GM19438 (cell line): ENCODE results near the gene KDR.

Experiments
- ATAC-seq: cut with Tn5 transposase; IDR thresholded peaks from one replicate; pipeline ENCODE4 v1.9.1; 2021; ENCODE audit warnings: low read depth; ENCODE audit not compliant: unreplicated experiment

The KDR gene

DNA sequence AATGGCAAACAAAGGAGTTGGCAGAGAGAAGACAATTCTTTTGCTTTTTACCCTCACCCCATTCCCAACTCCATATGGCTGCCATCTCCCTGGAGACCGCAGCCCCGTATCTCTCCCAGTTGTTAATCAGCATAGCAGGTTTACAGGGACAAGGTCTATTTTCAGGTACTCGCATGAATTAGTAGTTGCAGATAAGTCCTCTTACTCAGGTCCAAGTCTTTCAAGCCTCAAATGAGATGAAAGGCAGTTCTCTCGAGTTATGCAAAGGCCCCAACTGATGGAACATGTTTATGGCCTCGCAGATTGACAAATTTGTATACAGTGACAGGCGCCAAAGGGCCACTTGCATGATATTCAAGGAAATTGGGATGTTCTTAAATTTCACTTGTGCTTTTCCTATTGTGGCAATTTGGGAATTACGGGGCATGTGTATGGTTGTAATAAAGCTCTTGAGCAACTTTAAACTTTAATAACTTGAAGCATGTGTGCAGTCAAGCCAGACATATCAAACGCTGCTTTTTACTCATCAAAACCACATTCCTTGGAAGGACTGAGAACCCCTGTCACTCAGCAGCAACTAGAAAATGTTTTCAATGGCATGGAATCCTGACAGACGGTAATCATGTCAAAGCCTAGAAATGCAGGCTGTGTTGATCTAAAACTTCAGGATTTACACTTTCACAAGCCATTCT is 45.1 kb downstream of the KDR start:
- ATAC-seq: no peak

DNA sequence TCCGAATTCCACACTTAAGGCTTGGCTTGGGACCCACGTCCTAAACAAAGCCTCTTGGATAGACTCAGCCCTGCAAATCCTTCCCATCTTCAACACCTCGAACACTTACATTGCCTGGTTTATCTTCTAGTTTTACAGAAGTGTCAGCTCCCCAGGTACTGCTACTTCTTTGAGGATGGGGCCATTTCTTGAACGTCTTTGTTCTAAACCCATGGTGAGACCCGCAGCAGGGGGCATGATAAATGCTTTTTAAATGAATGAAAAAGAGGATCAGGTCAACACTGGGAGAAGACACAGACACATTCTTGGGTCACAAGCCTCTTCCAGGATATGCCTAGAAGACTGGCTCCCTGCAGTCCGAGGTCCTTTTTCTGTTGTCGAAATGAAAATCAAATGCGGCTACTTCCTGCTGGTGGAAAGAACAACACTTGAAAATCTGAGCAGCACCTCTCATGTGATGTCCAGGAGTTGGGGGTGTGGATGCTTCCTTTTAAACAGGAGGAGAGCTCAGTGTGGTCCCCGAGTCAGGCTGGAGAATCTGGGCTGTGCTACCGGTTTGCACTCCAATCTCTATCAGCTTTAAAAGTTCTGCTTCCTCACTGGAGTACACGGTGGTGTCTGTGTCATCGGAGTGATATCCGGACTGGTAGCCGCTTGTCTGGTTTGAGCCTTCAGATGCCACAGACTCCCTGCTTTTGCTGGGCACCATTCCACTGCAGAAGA is 45.8 kb downstream of the KDR start:
- no peak for ATAC-seq

DNA sequence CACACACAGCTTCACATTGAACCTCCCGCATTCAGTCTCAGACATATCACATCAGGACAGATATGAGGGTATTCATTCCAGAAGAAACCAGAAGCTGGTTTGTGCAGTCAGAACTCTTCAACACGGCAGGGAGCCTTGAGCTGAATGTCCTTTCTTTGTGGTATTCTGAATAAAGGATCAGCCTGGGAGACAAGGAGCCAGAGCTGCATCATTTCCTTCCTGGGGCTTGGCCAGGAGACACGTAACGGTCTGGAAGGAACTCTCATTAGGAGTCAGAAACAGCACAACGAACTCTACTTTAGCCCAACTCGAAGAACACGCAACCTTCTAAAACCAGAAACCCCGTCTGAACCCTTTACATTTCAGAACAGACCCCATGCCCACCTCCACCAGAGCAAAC is 46.4 kb downstream of the KDR start:
- no peak for ATAC-seq

DNA sequence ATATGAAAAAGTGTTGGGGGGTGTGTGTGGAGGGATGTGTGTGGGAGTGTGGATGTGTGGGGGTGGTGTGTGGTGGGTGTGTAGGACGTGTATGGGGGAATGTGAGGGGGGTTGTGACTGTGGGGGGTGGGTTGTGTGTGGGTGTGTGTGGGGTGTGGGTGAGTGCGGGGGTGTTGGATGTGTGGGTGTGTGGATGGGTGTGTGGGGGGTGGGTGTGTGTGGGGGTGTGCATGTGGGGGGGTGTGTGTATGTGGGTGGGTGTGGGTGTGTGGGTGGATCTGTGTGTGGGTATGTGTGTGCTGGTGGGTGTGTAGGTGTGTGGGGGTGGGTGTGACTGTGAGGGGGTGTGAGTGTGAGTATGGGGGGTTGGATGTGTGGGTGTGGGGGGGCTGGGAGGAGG is 47.8 kb downstream of the KDR start:
- ATAC-seq: no peak

DNA sequence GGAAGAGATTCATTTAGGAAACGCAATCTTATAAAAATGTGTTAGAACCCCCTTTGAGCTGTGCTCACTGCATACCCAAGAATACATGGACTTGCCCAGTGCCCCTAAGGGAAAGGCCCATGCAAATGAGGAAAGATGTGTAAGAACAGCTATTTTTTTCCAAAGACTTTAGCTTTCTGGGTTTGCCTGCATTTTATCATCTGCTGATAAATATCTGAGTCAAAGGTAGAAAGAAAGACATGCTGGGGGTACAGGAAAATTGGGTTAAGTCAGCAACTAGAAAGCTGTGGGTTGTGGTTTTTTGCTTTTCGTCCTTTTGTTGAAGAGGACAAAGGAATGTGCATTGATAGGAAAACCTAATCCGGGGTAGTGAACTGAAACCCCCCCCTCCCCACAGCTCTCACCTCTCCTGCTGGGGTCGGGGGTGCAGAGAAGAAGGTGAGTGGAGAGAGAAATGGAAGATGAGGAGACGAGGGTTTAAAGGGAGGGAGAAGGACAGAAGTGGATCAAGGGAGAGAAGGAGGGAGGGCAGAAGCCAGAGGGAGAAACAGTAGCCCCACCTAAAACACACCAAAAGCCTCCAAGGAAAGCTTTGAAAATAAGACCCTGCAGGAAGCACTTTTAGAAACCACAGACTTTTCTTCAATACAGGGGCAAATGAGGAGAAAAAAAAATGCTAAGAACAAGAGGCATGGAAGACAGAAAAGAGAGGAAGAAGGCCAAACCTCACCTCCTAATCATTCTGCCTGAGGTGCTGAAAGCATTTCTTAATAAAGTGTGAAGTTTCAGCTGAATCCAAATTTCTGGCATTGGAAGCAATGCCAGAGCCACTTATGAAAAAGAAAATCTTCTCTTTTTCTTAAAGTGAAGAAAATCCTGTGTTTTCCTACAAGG is 49.3 kb downstream of the KDR start:
- ATAC-seq: no peak

DNA sequence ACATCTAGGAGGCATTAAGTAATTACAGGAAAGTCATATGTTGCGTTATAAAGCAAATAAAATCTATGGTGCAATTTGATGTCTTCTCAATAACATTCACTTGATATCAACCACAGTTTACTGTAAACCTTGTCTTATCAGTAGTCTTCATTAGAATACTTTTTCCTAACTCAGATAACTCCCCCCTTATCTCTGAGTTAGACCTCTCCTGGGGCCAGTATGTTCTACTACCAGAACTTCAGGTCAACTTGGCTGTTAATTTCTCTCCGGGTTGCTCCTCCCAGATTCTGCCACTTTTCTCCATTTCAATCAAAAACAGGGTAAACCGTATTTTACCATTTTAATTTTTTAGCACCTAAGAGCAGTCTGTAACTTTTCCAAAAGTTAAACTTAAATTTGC is 50.0 kb downstream of the KDR start:
- ATAC-seq: no peak

DNA sequence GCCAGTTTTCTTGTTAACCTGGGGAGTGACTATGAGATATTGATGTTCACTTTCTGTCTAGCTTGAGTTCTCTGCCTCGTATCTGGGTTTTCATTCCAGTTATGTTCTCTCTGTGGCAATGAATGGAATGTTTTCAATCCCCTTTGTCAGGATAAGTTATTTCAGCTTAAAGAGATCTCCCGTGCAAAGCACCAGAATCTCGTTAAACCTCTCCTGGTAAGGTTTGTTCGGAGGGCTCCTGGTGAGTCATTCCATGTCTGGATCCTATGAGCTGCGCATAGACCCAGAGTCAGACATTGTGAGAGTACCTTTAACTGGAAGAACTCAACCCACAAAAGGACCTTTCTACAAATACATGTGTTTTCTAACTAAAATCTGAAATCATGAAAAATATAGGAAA is 51.0 kb downstream of the KDR start:
- ATAC-seq: no peak

DNA sequence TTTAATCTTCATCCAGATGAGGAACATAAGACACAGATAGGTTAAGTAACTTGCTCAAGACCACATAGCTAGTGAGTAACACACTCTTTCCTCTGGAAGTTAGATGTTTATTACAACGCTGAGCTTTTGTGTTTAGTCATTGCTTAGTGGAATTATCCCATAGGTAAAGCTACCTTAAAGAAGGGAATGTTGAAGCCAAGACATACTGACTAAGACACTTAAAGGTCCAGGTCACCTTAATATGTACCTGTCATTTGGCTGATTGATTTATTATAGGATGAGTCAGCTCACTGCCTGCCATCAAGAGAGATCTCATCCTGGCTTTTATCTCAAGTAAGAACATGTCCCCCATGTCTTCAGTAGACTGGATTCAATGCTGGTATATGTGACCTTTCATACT is 53.4 kb downstream of the KDR start:
- no peak for ATAC-seq

DNA sequence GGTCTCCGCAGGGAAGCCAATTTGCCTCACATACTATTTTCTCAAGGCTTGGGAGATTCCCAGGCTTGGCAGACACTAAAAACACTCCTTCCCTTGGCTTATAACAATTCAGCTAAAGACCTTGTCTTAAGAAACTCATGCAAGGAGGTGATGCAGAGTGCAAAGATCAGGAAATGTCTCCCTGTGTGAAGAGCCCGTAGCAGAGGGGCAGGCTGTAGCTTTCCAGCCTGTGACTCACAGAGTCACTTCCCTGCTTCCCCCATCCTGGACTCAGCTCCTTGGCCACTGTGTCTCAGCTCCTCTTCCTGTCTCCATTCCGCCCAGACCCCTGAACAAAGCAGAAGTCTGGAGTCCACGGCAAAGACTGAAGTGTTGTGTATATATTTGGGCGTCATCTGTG is 56.1 kb downstream of the KDR start:
- no peak for ATAC-seq

DNA sequence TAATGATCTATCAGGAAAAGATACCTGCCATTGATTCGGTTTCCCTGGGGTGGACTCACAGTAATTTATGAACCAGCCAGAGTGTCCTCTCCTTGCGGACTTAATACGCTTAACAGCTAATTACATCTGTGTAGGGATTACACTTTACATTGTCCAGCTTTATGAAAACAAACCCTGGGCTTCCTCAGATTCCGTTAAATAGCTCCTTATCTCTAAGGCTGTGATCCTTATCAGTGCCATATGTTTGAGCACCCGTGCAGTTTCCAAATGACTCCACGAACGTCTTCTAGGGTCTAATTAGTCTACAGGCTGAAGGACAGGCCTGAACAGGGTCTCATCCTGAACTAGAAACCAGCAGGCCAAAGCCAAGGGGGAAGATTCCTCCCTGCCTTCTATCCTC is 56.9 kb downstream of the KDR start:
- no peak for ATAC-seq

DNA sequence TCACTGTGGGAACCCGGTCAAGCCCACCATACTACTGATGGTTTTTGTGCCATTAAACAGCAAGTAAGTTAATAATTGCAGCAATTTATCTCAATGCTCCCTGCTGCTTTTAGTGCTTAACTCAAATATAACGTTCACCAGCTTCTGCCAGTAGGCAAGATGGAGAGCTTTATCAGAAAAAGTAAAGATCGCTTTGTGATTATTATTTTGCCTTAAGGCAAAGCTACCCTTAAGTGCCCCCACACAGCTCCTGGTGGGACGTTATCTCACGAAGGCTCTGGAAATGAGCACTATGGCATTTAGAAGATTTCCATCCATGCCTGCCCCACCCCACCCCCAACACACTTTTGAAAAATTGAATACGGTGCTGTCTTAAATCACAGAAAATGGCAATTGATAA is 59.4 kb downstream of the KDR start:
- no peak for ATAC-seq

DNA sequence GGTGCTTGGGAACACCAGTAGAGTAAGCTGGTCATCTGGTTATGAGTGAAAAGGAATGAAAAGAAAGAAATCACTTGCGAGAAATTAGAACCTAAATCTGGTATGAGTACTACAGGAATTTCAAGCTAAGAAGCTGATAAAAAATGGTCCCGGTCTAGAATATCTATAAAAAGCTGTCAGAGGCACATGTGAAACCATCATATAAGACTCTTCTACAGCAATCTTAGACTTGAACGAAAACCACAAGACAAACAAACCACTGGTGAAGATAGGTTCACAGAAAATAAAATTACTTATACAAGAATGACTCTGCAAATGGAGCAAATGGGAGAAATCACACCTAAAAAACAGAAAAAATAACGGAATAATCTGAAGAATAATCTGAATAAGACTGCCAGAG is 69.9 kb downstream of the KDR start:
- ATAC-seq: no peak

DNA sequence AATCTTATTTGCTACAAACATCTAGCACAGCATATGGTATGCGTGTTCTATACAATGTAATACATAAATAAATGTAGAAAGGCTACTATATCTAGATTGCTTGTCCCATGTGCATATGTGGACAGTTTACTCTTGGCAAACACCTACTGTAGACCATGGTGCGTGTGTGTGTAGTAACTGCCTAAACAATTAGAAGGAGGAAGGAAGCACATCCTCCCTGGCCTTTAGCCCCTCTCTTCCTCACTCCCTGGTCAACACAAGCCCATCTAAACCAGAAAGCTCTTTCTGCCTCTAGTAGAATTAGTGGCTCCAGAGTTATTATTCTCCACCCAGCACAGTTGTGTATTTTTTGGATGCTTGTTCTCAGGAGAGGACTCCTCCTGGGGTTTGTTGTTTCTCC is 73.9 kb downstream of the KDR start:
- ATAC-seq: no peak

DNA sequence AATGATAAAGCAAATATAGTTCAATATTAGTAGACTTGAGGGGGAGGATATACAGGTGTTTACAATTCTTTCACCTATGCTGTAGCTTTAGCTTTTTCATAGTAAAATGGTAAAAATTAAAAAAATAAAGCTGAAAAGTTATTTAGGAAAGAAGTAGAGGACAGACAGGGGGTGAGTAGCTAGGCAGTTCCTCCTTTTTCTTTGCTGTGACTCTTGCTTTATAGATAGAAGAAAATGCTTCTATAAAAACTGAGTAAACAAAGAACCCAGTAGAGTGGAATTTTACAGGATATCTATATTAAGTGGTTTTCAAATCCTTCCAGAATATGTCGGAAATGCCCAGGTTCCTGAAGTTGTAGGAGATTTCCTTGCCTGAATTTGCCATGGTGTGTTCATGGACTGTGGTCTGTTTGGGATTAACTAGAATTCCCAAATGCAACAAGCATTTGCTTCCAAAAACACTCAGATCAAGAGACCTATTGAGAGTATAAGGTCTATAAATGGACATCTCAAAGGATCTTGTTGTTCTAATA is 74.9 kb downstream of the KDR start:
- ATAC-seq: no peak

DNA sequence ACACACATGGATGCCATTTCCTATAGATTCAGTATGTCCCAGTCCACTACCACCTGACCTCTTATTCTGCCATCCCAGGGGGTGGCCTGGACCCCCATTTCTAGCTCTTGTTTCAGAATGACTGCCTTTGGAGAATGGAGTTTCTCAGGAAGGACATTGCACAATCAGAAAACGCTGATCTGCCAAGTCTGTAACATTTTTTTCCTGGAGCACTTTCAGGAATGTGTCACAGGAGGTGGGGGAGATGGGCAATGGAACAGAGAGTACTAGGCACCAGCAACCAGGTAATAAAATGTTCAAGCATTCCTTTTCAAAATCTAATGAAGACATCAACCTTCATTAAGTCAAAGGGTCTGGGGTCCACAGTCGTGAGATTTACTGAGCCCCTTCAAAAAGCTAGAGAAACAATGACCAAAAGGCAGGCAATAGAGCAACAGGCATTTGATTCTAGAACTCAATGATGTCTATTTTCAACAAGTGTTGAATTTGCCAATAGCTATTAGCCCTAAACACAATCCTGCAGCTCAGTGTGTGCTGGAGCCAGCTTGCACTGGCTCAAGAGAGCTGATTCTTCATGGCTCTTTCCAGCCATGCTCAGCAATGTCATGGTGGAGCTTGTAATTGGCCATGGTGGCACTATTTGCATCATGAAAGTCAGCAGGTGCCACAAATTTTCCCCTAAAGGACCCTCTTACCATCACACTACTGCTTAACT is 87.1 kb downstream of the KDR start:
- ATAC-seq: no peak

DNA sequence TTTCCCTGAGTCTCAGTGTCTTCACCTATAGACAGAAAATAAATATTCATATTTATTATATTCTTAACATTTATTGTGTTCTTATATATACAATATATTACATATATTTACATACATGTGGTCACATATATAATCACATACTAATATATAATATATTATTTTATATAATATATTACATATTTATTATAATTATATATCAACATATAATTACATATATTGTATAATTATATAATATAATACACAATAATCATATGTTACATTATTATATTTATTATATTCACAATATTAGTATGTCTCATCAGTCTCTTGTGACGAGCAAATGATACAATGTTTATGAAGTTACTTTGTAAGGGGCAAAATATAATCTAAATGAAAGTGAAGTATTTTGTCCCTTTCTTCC is 87.7 kb downstream of the KDR start:
- ATAC-seq: no peak

DNA sequence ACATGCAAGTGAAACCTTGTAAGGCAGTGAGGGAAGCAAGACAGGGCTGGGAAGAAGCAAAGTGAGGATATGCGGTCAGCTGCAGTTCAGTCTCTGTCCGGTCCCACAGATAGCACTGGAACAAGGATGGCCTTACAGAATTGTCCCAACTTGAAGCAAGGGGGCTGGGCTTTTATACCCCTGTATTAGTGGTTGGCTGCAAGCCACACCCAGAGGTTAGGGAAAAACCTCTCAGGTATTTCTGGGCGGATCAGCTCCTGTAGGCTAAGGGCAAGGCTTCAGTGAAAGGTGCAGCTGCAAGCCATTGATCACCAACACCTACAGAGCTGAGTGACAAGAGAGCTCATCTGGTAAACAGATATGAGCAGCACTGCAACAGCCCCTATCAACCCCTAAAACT is 89.0 kb downstream of the KDR start:
- ATAC-seq: no peak

DNA sequence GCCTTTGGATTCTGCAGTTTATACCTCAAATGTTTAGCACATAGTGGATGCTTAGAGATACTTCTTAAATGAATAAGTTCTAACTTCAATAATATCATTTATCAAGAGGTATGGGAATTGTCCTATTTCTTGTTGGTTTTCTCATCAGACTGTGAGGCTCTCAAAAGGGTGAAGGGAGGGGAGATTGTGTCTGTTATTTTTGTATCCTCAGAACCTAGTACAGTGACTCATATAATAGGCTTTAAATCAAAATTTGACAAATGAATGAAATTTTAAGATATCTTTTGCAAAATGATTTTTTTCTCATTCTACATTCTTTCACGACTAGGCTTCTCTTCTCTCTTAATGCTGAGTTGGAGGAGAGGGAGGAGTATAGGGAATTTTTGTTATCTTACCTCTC is 89.5 kb downstream of the KDR start:
- no peak for ATAC-seq

DNA sequence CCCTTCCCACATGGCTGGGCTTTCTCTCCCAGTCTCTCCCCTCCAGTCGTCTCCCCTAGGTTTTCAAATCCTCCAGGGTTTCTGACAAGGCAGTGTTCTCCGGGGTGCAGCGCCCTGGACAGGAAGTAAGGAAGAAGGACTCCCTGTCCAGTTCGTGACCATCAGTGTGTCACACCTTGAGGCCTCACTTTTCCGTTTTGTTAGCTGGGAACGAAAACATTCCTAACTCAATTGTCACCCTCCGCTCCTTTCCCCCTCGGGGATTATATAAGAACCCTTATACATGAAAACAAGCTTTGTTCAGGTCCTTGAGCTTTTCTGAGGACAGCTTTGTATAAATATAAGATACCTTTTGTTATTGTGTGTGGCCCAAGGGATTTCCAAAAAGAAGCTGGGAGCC is 92.1 kb downstream of the KDR start:
- ATAC-seq: no peak

DNA sequence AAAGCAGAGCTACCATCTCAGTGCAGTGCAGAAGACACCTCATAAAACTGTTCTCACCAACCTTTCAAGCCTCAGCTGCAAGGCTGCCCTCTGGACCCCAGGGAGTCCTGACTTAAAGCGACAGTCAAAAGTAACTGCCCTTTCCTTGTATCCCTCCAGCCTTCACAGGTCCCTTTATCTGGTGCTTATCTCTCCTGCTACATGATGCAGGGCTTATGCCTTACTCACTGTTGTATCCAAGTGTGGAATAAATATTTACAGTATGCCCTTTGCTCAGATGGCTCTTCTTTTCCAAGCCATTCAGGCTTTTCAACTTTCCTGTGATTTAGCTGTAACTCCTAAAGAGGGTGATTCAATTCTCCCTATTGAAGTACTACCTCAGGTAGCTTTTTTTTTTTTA is 92.6 kb downstream of the KDR start:
- no peak for ATAC-seq

DNA sequence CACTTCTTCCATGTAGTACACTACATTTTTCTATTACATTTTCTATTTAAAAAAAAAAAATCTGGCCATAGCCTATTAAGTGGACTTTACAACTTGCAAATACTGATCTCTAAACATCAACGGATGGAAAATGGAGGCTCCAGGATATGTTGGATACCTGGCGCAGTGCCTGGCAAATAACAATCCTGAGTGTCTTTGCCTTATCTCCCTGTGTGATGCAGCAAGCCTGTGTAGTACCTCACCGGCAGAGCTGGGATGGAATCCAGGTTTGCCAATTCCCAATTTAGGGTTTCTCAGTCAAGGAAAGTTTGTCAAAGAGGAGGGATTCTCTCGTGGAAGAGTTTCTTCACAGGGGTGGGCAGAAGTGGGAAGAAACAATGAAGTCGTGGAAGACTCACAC is 93.2 kb downstream of the KDR start:
- ATAC-seq: no peak
